HG02623 (cell line): Measurements from ENCODE around the gene SPZ1.
"Not testable (repeated sequence)": the region's sequence is repeated elsewhere in the genome, so short reads cannot be mapped to it uniquely, and the experiment has no call there.

Experiments
- ATAC-seq: cut with Tn5 transposase; IDR thresholded peaks from one replicate; pipeline ENCODE4 v1.9.1; 2021; ENCODE audit warnings: moderate library complexity; ENCODE audit not compliant: unreplicated experiment

SPZ1 gene

GRCh38 chr5:80326468-80326867 lies 6.7 kb downstream of the SPZ1 start:
- ATAC-seq, result no peak

GRCh38 chr5:80337379-80337778 lies 17.6 kb downstream of the SPZ1 start:
- ATAC-seq, result no peak

- ATAC-seq, result no peak
Measured at GRCh38 chr5:80339116-80339515, 19.3 kb downstream of the SPZ1 start.

- no peak for ATAC-seq
Measured at GRCh38 chr5:80341016-80341775, 21.4 kb downstream of the SPZ1 start.

GRCh38 chr5:80343067-80343466 lies 23.3 kb downstream of the SPZ1 start:
- ATAC-seq, result no peak

GRCh38 chr5:80346055-80346454 lies 26.3 kb downstream of the SPZ1 start:
- no peak for ATAC-seq

GRCh38 chr5:80348171-80348570 lies 28.4 kb downstream of the SPZ1 start:
- no peak for ATAC-seq

GRCh38 chr5:80351019-80351418 lies 31.2 kb downstream of the SPZ1 start:
- ATAC-seq, result not testable (repeated sequence)

GRCh38 chr5:80355686-80356085 lies 35.9 kb downstream of the SPZ1 start:
- ATAC-seq, result no peak

- no peak for ATAC-seq
Measured at GRCh38 chr5:80357671-80358070, 37.9 kb downstream of the SPZ1 start.

GRCh38 chr5:80360914-80361444 lies 41.2 kb downstream of the SPZ1 start:
- ATAC-seq, result no peak

- no peak for ATAC-seq
Measured at GRCh38 chr5:80364892-80365291, 45.1 kb downstream of the SPZ1 start.

GRCh38 chr5:80368661-80369480 lies 49.1 kb downstream of the SPZ1 start:
- ATAC-seq, result no peak

GRCh38 chr5:80369521-80369920 lies 49.7 kb downstream of the SPZ1 start:
- ATAC-seq, result no peak

GRCh38 chr5:80370390-80370789 lies 50.6 kb downstream of the SPZ1 start:
- no peak for ATAC-seq
